Activated gamma-delta T cell (primary cell): ENCODE data around the gene CTCF.

Experiments used
- DNase-seq: peaks from one replicate; lab custom pipeline; 2025; lab: John Stamatoyannopoulos, UW

CTCF gene

GRCh38 chr16:67651847-67652246 is 89.5 kb downstream of the CTCF start:
- DNase-seq, result no peak

- no peak for DNase-seq
These were observed 90.3 kb downstream of the CTCF start for GRCh38 chr16:67652578-67653127.

- DNase-seq, result no peak
These were observed 90.9 kb downstream of the CTCF start for GRCh38 chr16:67653128-67653788.

- DNase-seq, result no peak
These were observed 91.6 kb downstream of the CTCF start for GRCh38 chr16:67653789-67654402.

- no peak for DNase-seq
These were observed 92.1 kb downstream of the CTCF start for GRCh38 chr16:67654403-67654911.

GRCh38 chr16:67655363-67655762 is 93.0 kb downstream of the CTCF start:
- DNase-seq, result no peak

GRCh38 chr16:67656344-67657016 is 94.2 kb downstream of the CTCF start:
- no peak for DNase-seq

GRCh38 chr16:67657017-67657608 is 94.8 kb downstream of the CTCF start:
- no peak for DNase-seq

- DNase-seq, result no peak
These were observed 95.6 kb downstream of the CTCF start for GRCh38 chr16:67657751-67658518.

GRCh38 chr16:67658849-67659674 is 96.7 kb downstream of the CTCF start:
- no peak for DNase-seq

- DNase-seq, result peak; percentile 89
These were observed 97.6 kb downstream of the CTCF start, which contains the start of gene ACD for GRCh38 chr16:67659675-67660563. Gene ACD (minus strand): TSS chr16:67660260. CDS start chr16:67660220, 40 bp downstream.

- DNase-seq, result peak; percentile 93
These were observed 98.3 kb downstream of the CTCF start, which contains the start of gene PARD6A for GRCh38 chr16:67660564-67661028. Gene PARD6A (plus strand): TSS chr16:67660960. CDS start chr16:67661039, 79 bp downstream.

- no peak for DNase-seq
These were observed 98.9 kb downstream of the CTCF start for GRCh38 chr16:67661101-67661761.

- DNase-seq, result no peak
These were observed 99.7 kb downstream of the CTCF start for GRCh38 chr16:67661886-67662652.

- DNase-seq, result no peak
These were observed 100.3 kb downstream of the CTCF start for GRCh38 chr16:67662653-67663010.

GRCh38 chr16:67663151-67663876 is 101.0 kb downstream of the CTCF start:
- DNase-seq, result no peak

- no peak for DNase-seq
These were observed 101.5 kb downstream of the CTCF start for GRCh38 chr16:67663877-67664222.
